Sigmoid colon (tissue), 7 donors: Measurements from ENCODE around the gene NOD2. TPM values are rescaled to one million over a fixed set of nuclear protein-coding genes. Genes with fewer than 3 reads are reported as not detected.

Experiments
- DNase-seq: peaks from one replicate; pipeline ENCODE4 v3.0.0-alpha.2; 2019
- H3K27ac ChIP-seq, 4 donors: fragments of 200-600 bp; sonication (generic); one replicate each; pipeline ENCODE4 v1.5.1; 2016 to 2019; ENCODE audit warnings: mild to moderate bottlenecking in 1 of 4
- H3K27me3 ChIP-seq, 3 donors: fragments of 200-600 bp; sonication (generic); one replicate each; pipeline ENCODE4 v1.5.1; 2019; ENCODE audit warnings: mild to moderate bottlenecking in 1 of 3
- H3K36me3 ChIP-seq, 4 donors: fragments of 200-600 bp; sonication (generic); one replicate each; pipeline ENCODE4 v1.5.1; 2016 to 2019
- H3K4me1 ChIP-seq, 4 donors: fragments of 200-600 bp; sonication (generic); one replicate each; pipeline ENCODE4 v1.5.1; 2017 to 2019
- H3K4me3 ChIP-seq, 4 donors: fragments of 200-600 bp; sonication (generic); one replicate each; pipeline ENCODE4 v1.5.1; 2017 to 2019; ENCODE audit warnings: mild to moderate bottlenecking in 2 of 4, moderate library complexity in 1 of 4
- H3K9me3 ChIP-seq, 4 donors: fragments of 200-600 bp in 3 of 4; sonication (generic) in 3 of 4; one replicate each; pipeline versions ENCODE4 v1.5.1 to v1.6.1; 2013 to 2019
- EP300 ChIP-seq, 4 donors: sonication (generic); formaldehyde crosslinking; IDR thresholded peaks; one replicate each; pipeline ENCODE4 v1.6.1; 2017; ENCODE audit warnings: antibody characterized with exemption in 4 of 4
- POLR2A ChIP-seq, 2 donors: fragments of 450-650 bp; IDR thresholded peaks; one replicate each; pipeline ENCODE4 v1.6.1; 2016; ENCODE audit warnings: antibody characterized with exemption in 2 of 2, mild to moderate bottlenecking in 2 of 2, moderate library complexity in 2 of 2
- POLR2AphosphoS5 ChIP-seq, 4 donors: sonication (generic); formaldehyde crosslinking; IDR thresholded peaks; one replicate each; pipeline ENCODE4 v1.6.1; 2017; ENCODE audit warnings: antibody characterized with exemption in 4 of 4
- WGBS, 2 donors: extraction: QIAGEN DNeasy Blood & Tissue Kit; methylation state at CpG; one replicate each; pipeline ENCODE4 v1.1.7; 2013; 5-methylcytosine and 5-hydroxymethylcytosine counted together
- intact Hi-C: fragments of 100-400 bp; cut with DNase I; formaldehyde crosslinking; loops from one replicate; pipeline ENCODE4 v1.15.1; 2023
- polyA plus RNA-seq, 3 donors: library from polyadenylated mRNA; stranded (reverse); fragments of 200-250 nt; gene quantifications; one replicate each; pipeline ENCODE4 v1.2.3, GENCODE V29; 2013
- total RNA-seq, 4 donors: library from RNA; depleted of rRNA; stranded (reverse); fragments of >200 nt; gene quantifications; one replicate each; pipeline ENCODE4 v1.1.0, GENCODE V29; 2016
- TF ChIP-seq, protein P1 (sequence below), 4 experiments: fragments of 450-650 bp in 3 of 4; fragments of 200-600 bp in 1 of 4; IDR thresholded peaks; one replicate each; pipeline ENCODE4 v1.5.1; 2016 to 2019; ENCODE audit warnings: antibody characterized with exemption in 4 of 4, mild to moderate bottlenecking in 3 of 4, moderate library complexity in 2 of 4
- donor health status: healthy with polysubstance abuse.
- donor health status: Bipolar disorder and iron deficiency.
- donor health status: healthy.

The NOD2 gene
- total and polyA plus RNA-seq, 7 donors: 0.23 to 3.0 (median 2.5) TPM

DNA sequence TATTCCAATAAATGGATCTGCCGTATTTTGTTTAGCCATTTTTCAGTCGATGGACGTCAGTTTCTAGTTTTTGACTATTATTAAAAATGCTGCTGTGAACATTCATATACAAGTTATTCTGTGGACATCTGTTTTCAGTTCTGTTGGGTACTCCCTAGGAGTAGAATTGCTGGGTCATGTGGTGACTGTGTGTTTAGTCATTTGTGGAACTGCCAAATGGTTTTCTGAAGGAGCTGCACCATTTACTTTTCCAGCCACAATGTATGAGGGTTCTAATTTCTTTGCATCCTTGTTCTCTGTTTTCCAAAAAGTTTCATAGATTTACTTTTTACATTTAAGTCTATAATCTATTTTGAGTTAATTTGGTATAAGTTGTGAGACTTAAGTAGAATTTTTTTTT, 78.0 kb downstream of the NOD2 start:
- TF ChIP-seq EP300 (IDR thresholded peaks at IDR 0.05): no peak
- TF ChIP-seq POLR2A (IDR thresholded peaks at IDR 0.05): no peak
- TF ChIP-seq, protein P1, sequence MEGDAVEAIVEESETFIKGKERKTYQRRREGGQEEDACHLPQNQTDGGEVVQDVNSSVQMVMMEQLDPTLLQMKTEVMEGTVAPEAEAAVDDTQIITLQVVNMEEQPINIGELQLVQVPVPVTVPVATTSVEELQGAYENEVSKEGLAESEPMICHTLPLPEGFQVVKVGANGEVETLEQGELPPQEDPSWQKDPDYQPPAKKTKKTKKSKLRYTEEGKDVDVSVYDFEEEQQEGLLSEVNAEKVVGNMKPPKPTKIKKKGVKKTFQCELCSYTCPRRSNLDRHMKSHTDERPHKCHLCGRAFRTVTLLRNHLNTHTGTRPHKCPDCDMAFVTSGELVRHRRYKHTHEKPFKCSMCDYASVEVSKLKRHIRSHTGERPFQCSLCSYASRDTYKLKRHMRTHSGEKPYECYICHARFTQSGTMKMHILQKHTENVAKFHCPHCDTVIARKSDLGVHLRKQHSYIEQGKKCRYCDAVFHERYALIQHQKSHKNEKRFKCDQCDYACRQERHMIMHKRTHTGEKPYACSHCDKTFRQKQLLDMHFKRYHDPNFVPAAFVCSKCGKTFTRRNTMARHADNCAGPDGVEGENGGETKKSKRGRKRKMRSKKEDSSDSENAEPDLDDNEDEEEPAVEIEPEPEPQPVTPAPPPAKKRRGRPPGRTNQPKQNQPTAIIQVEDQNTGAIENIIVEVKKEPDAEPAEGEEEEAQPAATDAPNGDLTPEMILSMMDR (IDR thresholded peaks at IDR 0.05): no peak
- TF ChIP-seq POLR2AphosphoS5 (IDR thresholded peaks at IDR 0.05): no peak
- Histone ChIP-seq H3K9me3 (no peaks in the 10 kb centered on the region), H3K36me3 (peaks cover 0 to 9% (median 0%) of the 10 kb centered on the region in 4 donors), H3K4me1 (no peaks in the 10 kb centered on the region), H3K4me3 (no peak overlapping the region), H3K27me3 (no peaks in the 10 kb centered on the region), H3K27ac (no peak overlapping the region)
- DNase-seq: no peak
- WGBS, 2 donors: 93 to 96% methylated on average over 3 of the region's 3 CpGs
- intact Hi-C loops: no loop called here

DNA sequence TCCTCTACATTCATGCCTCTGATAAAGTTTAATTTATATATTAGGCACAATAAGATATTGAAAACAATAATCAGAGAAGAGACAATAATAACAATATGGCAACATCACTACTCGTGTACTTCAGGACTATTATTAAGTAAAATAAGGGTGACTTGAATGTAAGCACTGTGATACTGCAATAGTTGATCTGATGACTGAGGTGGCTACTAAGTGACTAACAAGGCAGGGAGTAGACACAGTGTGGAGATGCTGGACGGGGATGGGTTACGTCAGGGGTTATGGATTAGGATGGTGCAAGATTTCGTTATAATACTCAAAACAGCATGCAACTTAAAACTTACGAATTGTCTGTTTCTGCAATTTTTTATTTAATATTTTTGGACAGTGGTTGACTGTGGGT, 81.0 kb downstream of the NOD2 start:
- Histone ChIP-seq H3K9me3 (no peaks in the 10 kb centered on the region), H3K4me3 (no peak overlapping the region), H3K4me1 (no peaks in the 10 kb centered on the region), H3K36me3 (peaks cover 0 to 18% (median 1%) of the 10 kb centered on the region in 4 donors), H3K27me3 (no peaks in the 10 kb centered on the region), H3K27ac (no peak overlapping the region)
- intact Hi-C loops: no loop called here
- 94 to 97% methylated on average over 5 of the region's 5 CpGs for WGBS, 2 donors
- TF ChIP-seq POLR2A (IDR thresholded peaks at IDR 0.05): no peak
- no peak for TF ChIP-seq EP300 (IDR thresholded peaks at IDR 0.05)
- TF ChIP-seq POLR2AphosphoS5 (IDR thresholded peaks at IDR 0.05): no peak
- TF ChIP-seq, protein P1 (IDR thresholded peaks at IDR 0.05): no peak
- DNase-seq: no peak

DNA sequence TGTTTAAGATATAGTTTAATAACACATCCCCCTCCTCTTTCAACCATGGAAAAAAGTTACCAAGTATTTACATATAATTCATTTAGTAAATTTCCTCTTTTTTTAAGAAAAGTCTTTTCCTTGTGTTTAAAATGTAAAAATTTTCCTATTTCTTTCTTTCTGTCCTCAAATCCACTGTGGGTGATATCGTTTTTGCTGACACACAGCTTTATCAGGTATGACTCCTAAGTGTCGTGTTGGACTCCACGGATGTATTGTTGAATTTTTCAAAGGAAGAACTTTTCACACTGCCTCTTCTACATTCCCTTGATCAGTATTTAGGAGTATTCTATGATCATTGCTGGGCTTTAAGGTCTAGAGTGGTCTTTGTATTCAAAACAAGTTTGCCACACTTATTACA, 81.6 kb downstream of the NOD2 start:
- no peak for TF ChIP-seq POLR2AphosphoS5 (IDR thresholded peaks at IDR 0.05)
- no peak for TF ChIP-seq POLR2A (IDR thresholded peaks at IDR 0.05)
- no peak for TF ChIP-seq EP300 (IDR thresholded peaks at IDR 0.05)
- TF ChIP-seq, protein P1 (IDR thresholded peaks at IDR 0.05): no peak

DNA sequence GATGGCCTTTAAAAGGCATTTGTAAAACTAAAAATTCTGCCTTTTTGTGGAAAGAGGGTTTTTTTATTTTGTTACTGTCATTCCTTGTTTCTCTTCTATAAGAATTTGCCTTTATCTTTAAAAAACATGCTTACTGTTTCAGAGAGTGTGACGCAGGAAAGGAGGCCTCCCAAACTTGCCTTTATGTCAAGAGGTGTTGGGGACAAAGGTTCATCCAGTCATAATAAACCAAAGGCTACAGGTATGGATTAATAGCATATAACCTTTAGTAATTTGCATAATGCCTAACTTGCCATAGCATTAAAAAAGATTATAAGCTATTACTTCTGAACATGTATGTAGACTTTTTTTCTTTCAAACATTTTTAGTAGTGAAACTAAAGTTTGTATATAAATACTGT, 82.6 kb downstream of the NOD2 start:
- Histone ChIP-seq H3K4me1 (no peaks in the 10 kb centered on the region), H3K9me3 (no peaks in the 10 kb centered on the region), H3K36me3 (peaks cover 0 to 34% (median 8%) of the 10 kb centered on the region in 4 donors), H3K27ac (no peak overlapping the region), H3K4me3 (no peak overlapping the region), H3K27me3 (no peaks in the 10 kb centered on the region)
- intact Hi-C loops: no loop called here
- 10 to 59% methylated on average over 1 of the region's 1 CpG for WGBS, 2 donors
- DNase-seq: no peak
- TF ChIP-seq POLR2AphosphoS5 (IDR thresholded peaks at IDR 0.05) (no peak), POLR2A (IDR thresholded peaks at IDR 0.05) (no peak)
- TF ChIP-seq, protein P1 (IDR thresholded peaks at IDR 0.05): no peak

More for the DNA sequence above, 81.6 kb downstream of the NOD2 start:
- no peaks in the 10 kb centered on the region for H3K27me3 ChIP-seq
- no peak overlapping the region for H3K27ac ChIP-seq
- WGBS, 2 donors: 91 to 92% methylated on average over 3 of the region's 3 CpGs
- H3K4me3 ChIP-seq: no peak overlapping the region
- peaks cover 0 to 23% (median 6%) of the 10 kb centered on the region in 4 donors for H3K36me3 ChIP-seq
- no peaks in the 10 kb centered on the region for H3K4me1 ChIP-seq
- no peak for DNase-seq
- intact Hi-C loops: no loop called here
- no peaks in the 10 kb centered on the region for H3K9me3 ChIP-seq
